Astrocyte (in vitro differentiated cells and primary cell): Measurements from ENCODE around the gene MCF2L. TPM values are rescaled to one million over a fixed set of nuclear protein-coding genes. Genes with fewer than 3 reads are reported as not detected.
A peak's percentile ranks its signal among the peaks of the same experiment; 100 is the strongest.

Source experiments
- DNase-seq: peaks from one replicate; pipeline ENCODE4 v3.0.0-alpha.2; 2010; ENCODE audit warnings: low read depth
- FAIRE-seq: peaks from 2 replicates; lab custom pipeline; 2011; peaks lifted over from hg19 to GRCh38; lab: Jason Lieb, UNC
- H2AFZ ChIP-seq: 2 replicates; pipeline ENCODE4 v1.6.0; 2012; ENCODE audit warnings: low read depth, low read length, inconsistent platforms
- H3K27ac ChIP-seq: 2 replicates; pipeline ENCODE4 v1.5.1; 2011; ENCODE audit warnings: low read depth, low read length, inconsistent platforms
- H3K27me3 ChIP-seq: 2 replicates; pipeline ENCODE4 v1.6.0; 2011; ENCODE audit warnings: low read length, inconsistent platforms; ENCODE audit not compliant: insufficient read depth
- H3K36me3 ChIP-seq: 2 replicates; pipeline ENCODE4 v1.5.1; 2011; ENCODE audit warnings: low read length, inconsistent platforms; ENCODE audit not compliant: insufficient read depth
- H3K4me1 ChIP-seq: 2 replicates; pipeline ENCODE4 v1.5.1; 2011; ENCODE audit warnings: low read length, inconsistent platforms; ENCODE audit not compliant: insufficient read depth
- H3K4me2 ChIP-seq: 2 replicates; pipeline ENCODE4 v1.6.0; 2012; ENCODE audit warnings: low read length, inconsistent platforms
- H3K4me3 ChIP-seq: 2 replicates; pipeline ENCODE4 v1.5.1; 2011; ENCODE audit warnings: low read depth, mild to moderate bottlenecking, low read length, inconsistent platforms; ENCODE audit not compliant: insufficient read depth
- H3K79me2 ChIP-seq: 2 replicates; pipeline ENCODE4 v1.6.0; 2012; ENCODE audit warnings: mild to moderate bottlenecking, low read length, inconsistent platforms; ENCODE audit not compliant: insufficient read depth
- H3K9ac ChIP-seq: 2 replicates; pipeline ENCODE4 v1.6.0; 2012; ENCODE audit warnings: mild to moderate bottlenecking, low read length, inconsistent platforms
- H3K9me3 ChIP-seq: 2 replicates; pipeline ENCODE4 v1.5.1; 2012; ENCODE audit warnings: low read depth, mild to moderate bottlenecking, low read length, inconsistent platforms; ENCODE audit not compliant: insufficient read depth
- H4K20me1 ChIP-seq: 2 replicates; pipeline ENCODE4 v1.6.0; 2012; ENCODE audit warnings: low read length, inconsistent platforms; ENCODE audit not compliant: insufficient read depth
- H3K27ac Mint-ChIP-seq: one replicate; pipeline ENCODE4 v1.8.0; 2021; ENCODE audit warnings: mild to moderate bottlenecking, mixed read lengths; ENCODE audit not compliant: unreplicated experiment
- H3K27me3 Mint-ChIP-seq: one replicate; pipeline ENCODE4 v1.8.0; 2021; ENCODE audit warnings: low read depth, mixed read lengths; ENCODE audit not compliant: unreplicated experiment
- H3K36me3 Mint-ChIP-seq: one replicate; pipeline ENCODE4 v1.8.0; 2021; ENCODE audit warnings: low read depth, mixed read lengths; ENCODE audit not compliant: unreplicated experiment
- H3K4me1 Mint-ChIP-seq: one replicate; pipeline ENCODE4 v1.8.0; 2021; ENCODE audit warnings: low read depth, mixed read lengths; ENCODE audit not compliant: unreplicated experiment
- H3K4me3 Mint-ChIP-seq: one replicate; pipeline ENCODE4 v1.8.0; 2021; ENCODE audit warnings: mild to moderate bottlenecking, moderate library complexity, mixed read lengths; ENCODE audit not compliant: unreplicated experiment
- H3K9me3 Mint-ChIP-seq: one replicate; pipeline ENCODE4 v1.8.0; 2021; ENCODE audit warnings: mild to moderate bottlenecking, mixed read lengths; ENCODE audit not compliant: unreplicated experiment
- CTCF ChIP-seq: IDR thresholded peaks from 2 replicates; pipeline ENCODE4 v1.5.1; 2011; ENCODE audit warnings: low read depth, mild to moderate bottlenecking, inconsistent platforms, low read length, moderate library complexity; ENCODE audit not compliant: insufficient read depth
- EZH2 ChIP-seq: IDR thresholded peaks from 2 replicates; pipeline ENCODE4 v1.6.1; 2012; ENCODE audit warnings: mild to moderate bottlenecking, low read length, inconsistent platforms; ENCODE audit not compliant: insufficient read depth
- total RNA-seq: library from RNA; stranded (reverse); gene quantifications from 2 replicates; pipeline ENCODE4 v1.2.1, GENCODE V29; 2021

MCF2L gene
- total RNA-seq, 1 donor from 2014 or later = 3.4 TPM

GRCh38 chr13:113027095-113027494 is 58.1 kb downstream of the MCF2L start:
- Histone ChIP-seq H3K79me2 (no peaks in the 10 kb centered on the region), H4K20me1 (no peaks in the 10 kb centered on the region), H3K4me3 (no peak overlapping the region), H3K4me1 (peaks cover 7% of the 10 kb centered on the region), H2AFZ (no peak overlapping the region), H3K36me3 (no peaks in the 10 kb centered on the region), H3K27me3 (peaks cover 19% of the 10 kb centered on the region), H3K9me3 (no peaks in the 10 kb centered on the region), H3K9ac (no peak overlapping the region), H3K4me2 (no peak overlapping the region), H3K27ac (no peak overlapping the region)
- H3K4me3 Mint-ChIP-seq = no peak overlapping the region
- DNase-seq (no peak), FAIRE-seq (no peak)
- peak overlapping the region; percentile 53 for H3K27ac Mint-ChIP-seq
- H3K27me3 Mint-ChIP-seq = peaks cover 51% of the 10 kb centered on the region
- H3K9me3 Mint-ChIP-seq = no peaks in the 10 kb centered on the region
- H3K36me3 Mint-ChIP-seq = peaks cover 2% of the 10 kb centered on the region
- peaks cover 6% of the 10 kb centered on the region for H3K4me1 Mint-ChIP-seq
- TF ChIP-seq CTCF (no peak), EZH2 (no peak)

- Mint-ChIP-seq H3K4me1 (peaks cover 5% of the 10 kb centered on the region), H3K9me3 (no peaks in the 10 kb centered on the region), H3K27me3 (peaks cover 50% of the 10 kb centered on the region), H3K36me3 (peaks cover 2% of the 10 kb centered on the region), H3K4me3 (no peak overlapping the region), H3K27ac (no peak overlapping the region)
- H4K20me1 ChIP-seq = no peaks in the 10 kb centered on the region
- H3K36me3 ChIP-seq = no peaks in the 10 kb centered on the region
- H3K9ac ChIP-seq = no peak overlapping the region
- TF ChIP-seq EZH2 = no peak
- TF ChIP-seq CTCF = no peak
- H3K4me2 ChIP-seq = no peak overlapping the region
- H3K27me3 ChIP-seq = peaks cover 19% of the 10 kb centered on the region
- H3K4me1 ChIP-seq = peaks cover 7% of the 10 kb centered on the region
- no peak for DNase-seq
- H3K27ac ChIP-seq = no peak overlapping the region
- H3K79me2 ChIP-seq = no peaks in the 10 kb centered on the region
- H3K4me3 ChIP-seq = no peak overlapping the region
- no peaks in the 10 kb centered on the region for H3K9me3 ChIP-seq
- no peak overlapping the region for H2AFZ ChIP-seq
- FAIRE-seq = no peak
Observed at GRCh38 chr13:113027566-113027965, 58.6 kb downstream of the MCF2L start.

GRCh38 chr13:113028336-113029060 is 59.5 kb downstream of the MCF2L start:
- DNase-seq (no peak), FAIRE-seq (no peak)
- Mint-ChIP-seq H3K4me3 (no peak overlapping the region), H3K36me3 (peaks cover 2% of the 10 kb centered on the region), H3K27ac (no peak overlapping the region), H3K4me1 (no peaks in the 10 kb centered on the region), H3K9me3 (no peaks in the 10 kb centered on the region), H3K27me3 (peaks cover 44% of the 10 kb centered on the region)
- Histone ChIP-seq H3K79me2 (no peaks in the 10 kb centered on the region), H3K9ac (no peak overlapping the region), H3K4me3 (no peak overlapping the region), H3K4me2 (no peak overlapping the region), H3K27ac (no peak overlapping the region), H2AFZ (no peak overlapping the region), H4K20me1 (no peaks in the 10 kb centered on the region), H3K4me1 (no peaks in the 10 kb centered on the region), H3K36me3 (no peaks in the 10 kb centered on the region), H3K27me3 (peaks cover 11% of the 10 kb centered on the region), H3K9me3 (no peaks in the 10 kb centered on the region)
- TF ChIP-seq EZH2 = no peak
- TF ChIP-seq CTCF = no peak
